GM12892 (cell line): ENCODE measurements around the gene MYO5A.

Experiments
- POLR2A ChIP-seq: IDR thresholded peaks from 2 replicates; pipeline ENCODE4 v1.6.1; 2011; ENCODE audit warnings: low read depth, low read length, control low read depth
- POLR2AphosphoS5 ChIP-seq: IDR thresholded peaks from 2 replicates; pipeline ENCODE4 v1.6.1; 2011; ENCODE audit warnings: low read depth, low read length, control low read depth

- TF ChIP-seq POLR2A (no peak), POLR2AphosphoS5 (no peak)
Measured at GRCh38 chr15:52527911-52528563, 643 bp downstream of the MYO5A start.
